Measurements from ENCODE around the gene MCTP2.

- no peak for TF ChIP-seq YY1 (IDR thresholded peaks at IDR 0.05; ENCODE audit: insufficient read depth, insufficient read length)
- no peak for TF ChIP-seq ZNF274 (IDR thresholded peaks at IDR 0.05; ENCODE audit: low read depth, low read length)
- TF ChIP-seq SUZ12 (IDR thresholded peaks at IDR 0.05; ENCODE audit: extremely low read depth, insufficient read depth, insufficient read length), result no peak
Observed at GRCh38 chr15:94298364-94298763, 67.0 kb downstream of the MCTP2 start.
